ENCODE results near the gene MYL12A.
"Not testable (repeated sequence)": the region's sequence is repeated elsewhere in the genome, so short reads cannot be mapped to it uniquely, and the experiment has no call there.

The MYL12A gene

GRCh38 chr18:3277643-3278213 lies 30.1 kb downstream of the MYL12A start:
- H3K79me1 ChIP-seq (ENCODE audit: low read length); H3K9ac ChIP-seq (ENCODE audit: low read length); H3K4ac ChIP-seq (ENCODE audit: low read depth, low read length); H4K8ac ChIP-seq (ENCODE audit: low read depth, low read length); H3K23ac ChIP-seq (ENCODE audit: low read length); H3K27me3 ChIP-seq (ENCODE audit: insufficient read depth, low read length, poor library complexity); H2BK15ac ChIP-seq (replicated peaks; ENCODE audit: low read depth); H2BK5ac ChIP-seq (ENCODE audit: low read length); H3K36me3 ChIP-seq (ENCODE audit: control insufficient read depth, insufficient read depth, low read length); H3K4me2 ChIP-seq (ENCODE audit: low read length); H2AK5ac ChIP-seq (ENCODE audit: low read length); H3K18ac ChIP-seq (ENCODE audit: low read length); H3K56ac ChIP-seq (ENCODE audit: low read length); H4K5ac ChIP-seq (ENCODE audit: low read length); H3K27ac ChIP-seq (ENCODE audit: low read depth, low read length); H3K79me2 ChIP-seq (ENCODE audit: control insufficient read depth, insufficient read depth, low read length); H3K4me3 ChIP-seq (ENCODE audit: low read length); DNase-seq; H3K4me1 ChIP-seq (ENCODE audit: control insufficient read depth, low read depth, low read length); H2BK120ac ChIP-seq (ENCODE audit: low read depth, low read length): not testable (repeated sequence)
- 100% methylated on average over 3 of the region's 7 CpGs for WGBS (ENCODE audit: extremely low coverage, insufficient coverage, low lambda C conversion rate)

GRCh38 chr18:3279201-3280185 lies 31.9 kb downstream of the MYL12A start:
- Histone ChIP-seq H4K5ac (ENCODE audit: low read length) (no peak overlapping the region), H3K56ac (ENCODE audit: low read length) (no peak overlapping the region), H3K18ac (ENCODE audit: low read length) (no peak overlapping the region), H3K79me1 (ENCODE audit: low read length) (no peaks in the 10 kb centered on the region), H2BK15ac (replicated peaks; ENCODE audit: low read depth) (no peak overlapping the region), H3K4me1 (ENCODE audit: control insufficient read depth, low read depth, low read length) (no peaks in the 10 kb centered on the region), H3K4me2 (ENCODE audit: low read length) (no peak overlapping the region), H3K9ac (ENCODE audit: low read length) (no peak overlapping the region), H2BK120ac (ENCODE audit: low read depth, low read length) (no peak overlapping the region), H3K36me3 (ENCODE audit: control insufficient read depth, insufficient read depth, low read length) (no peaks in the 10 kb centered on the region), H2AK5ac (ENCODE audit: low read length) (no peak overlapping the region), H4K8ac (ENCODE audit: low read depth, low read length) (no peak overlapping the region), H3K79me2 (ENCODE audit: control insufficient read depth, insufficient read depth, low read length) (no peaks in the 10 kb centered on the region), H3K27ac (ENCODE audit: low read depth, low read length) (no peak overlapping the region), H3K27me3 (ENCODE audit: insufficient read depth, low read length, poor library complexity) (no peaks in the 10 kb centered on the region), H2BK5ac (ENCODE audit: low read length) (no peak overlapping the region), H3K4ac (ENCODE audit: low read depth, low read length) (no peak overlapping the region), H3K23ac (ENCODE audit: low read length) (no peak overlapping the region), H3K4me3 (ENCODE audit: low read length) (no peak overlapping the region)
- no CpG with 5 or more reads among the region's 14 CpGs for WGBS (ENCODE audit: extremely low coverage, insufficient coverage, low lambda C conversion rate)
- no peak for DNase-seq

GRCh38 chr18:3281456-3282400 lies 34.1 kb downstream of the MYL12A start:
- WGBS (ENCODE audit: extremely low coverage, insufficient coverage, low lambda C conversion rate), result no CpG with 5 or more reads among the region's 2 CpGs
- Histone ChIP-seq H3K4me3 (ENCODE audit: low read length) (no peak overlapping the region), H3K56ac (ENCODE audit: low read length) (no peak overlapping the region), H3K9ac (ENCODE audit: low read length) (no peak overlapping the region), H3K79me1 (ENCODE audit: low read length) (no peaks in the 10 kb centered on the region), H3K27ac (ENCODE audit: low read depth, low read length) (no peak overlapping the region), H3K23ac (ENCODE audit: low read length) (no peak overlapping the region), H3K4me1 (ENCODE audit: control insufficient read depth, low read depth, low read length) (no peaks in the 10 kb centered on the region), H3K4ac (ENCODE audit: low read depth, low read length) (no peak overlapping the region), H3K36me3 (ENCODE audit: control insufficient read depth, insufficient read depth, low read length) (no peaks in the 10 kb centered on the region), H2BK5ac (ENCODE audit: low read length) (no peak overlapping the region), H3K4me2 (ENCODE audit: low read length) (no peak overlapping the region), H2BK15ac (replicated peaks; ENCODE audit: low read depth) (no peak overlapping the region), H2AK5ac (ENCODE audit: low read length) (no peak overlapping the region), H3K79me2 (ENCODE audit: control insufficient read depth, insufficient read depth, low read length) (no peaks in the 10 kb centered on the region), H3K27me3 (ENCODE audit: insufficient read depth, low read length, poor library complexity) (no peaks in the 10 kb centered on the region), H2BK120ac (ENCODE audit: low read depth, low read length) (no peak overlapping the region), H4K5ac (ENCODE audit: low read length) (no peak overlapping the region), H4K8ac (ENCODE audit: low read depth, low read length) (no peak overlapping the region), H3K18ac (ENCODE audit: low read length) (no peak overlapping the region)
- peak; percentile 79 for DNase-seq

- H3K18ac ChIP-seq (ENCODE audit: low read length), result no peak overlapping the region
- no peak overlapping the region for H3K9ac ChIP-seq (ENCODE audit: low read length)
- no peak overlapping the region for H3K4ac ChIP-seq (ENCODE audit: low read depth, low read length)
- H2AK5ac ChIP-seq (ENCODE audit: low read length), result no peak overlapping the region
- H3K23ac ChIP-seq (ENCODE audit: low read length), result no peak overlapping the region
- no peak overlapping the region for H3K4me2 ChIP-seq (ENCODE audit: low read length)
- H3K4me1 ChIP-seq (ENCODE audit: control insufficient read depth, low read depth, low read length), result no peaks in the 10 kb centered on the region
- H3K36me3 ChIP-seq (ENCODE audit: control insufficient read depth, insufficient read depth, low read length), result no peaks in the 10 kb centered on the region
- H3K4me3 ChIP-seq (ENCODE audit: low read length), result no peak overlapping the region
- no peaks in the 10 kb centered on the region for H3K79me2 ChIP-seq (ENCODE audit: control insufficient read depth, insufficient read depth, low read length)
- no CpG with 5 or more reads among the region's 10 CpGs for WGBS (ENCODE audit: extremely low coverage, insufficient coverage, low lambda C conversion rate)
- H4K5ac ChIP-seq (ENCODE audit: low read length), result no peak overlapping the region
- H3K27me3 ChIP-seq (ENCODE audit: insufficient read depth, low read length, poor library complexity), result no peaks in the 10 kb centered on the region
- no peak for DNase-seq
- no peak overlapping the region for H2BK15ac ChIP-seq (replicated peaks; ENCODE audit: low read depth)
- no peak overlapping the region for H2BK120ac ChIP-seq (ENCODE audit: low read depth, low read length)
- H4K8ac ChIP-seq (ENCODE audit: low read depth, low read length), result no peak overlapping the region
- H3K56ac ChIP-seq (ENCODE audit: low read length), result no peak overlapping the region
- H3K79me1 ChIP-seq (ENCODE audit: low read length), result no peaks in the 10 kb centered on the region
- no peak overlapping the region for H2BK5ac ChIP-seq (ENCODE audit: low read length)
- H3K27ac ChIP-seq (ENCODE audit: low read depth, low read length), result peak overlapping the region; percentile 9
Measured at GRCh38 chr18:3283253-3283863, 35.8 kb downstream of the MYL12A start.

GRCh38 chr18:3283908-3284307 lies 36.3 kb downstream of the MYL12A start:
- H2BK120ac ChIP-seq (ENCODE audit: low read depth, low read length), result no peak overlapping the region
- no peak overlapping the region for H3K4ac ChIP-seq (ENCODE audit: low read depth, low read length)
- H4K5ac ChIP-seq (ENCODE audit: low read length), result no peak overlapping the region
- H3K23ac ChIP-seq (ENCODE audit: low read length), result no peak overlapping the region
- no CpG with 5 or more reads among the region's 7 CpGs for WGBS (ENCODE audit: extremely low coverage, insufficient coverage, low lambda C conversion rate)
- H3K4me1 ChIP-seq (ENCODE audit: control insufficient read depth, low read depth, low read length), result no peaks in the 10 kb centered on the region
- no peak overlapping the region for H3K18ac ChIP-seq (ENCODE audit: low read length)
- no peak for DNase-seq
- no peak overlapping the region for H2AK5ac ChIP-seq (ENCODE audit: low read length)
- H3K36me3 ChIP-seq (ENCODE audit: control insufficient read depth, insufficient read depth, low read length), result no peaks in the 10 kb centered on the region
- no peak overlapping the region for H4K8ac ChIP-seq (ENCODE audit: low read depth, low read length)
- H3K4me3 ChIP-seq (ENCODE audit: low read length), result no peak overlapping the region
- no peak overlapping the region for H3K56ac ChIP-seq (ENCODE audit: low read length)
- no peaks in the 10 kb centered on the region for H3K79me2 ChIP-seq (ENCODE audit: control insufficient read depth, insufficient read depth, low read length)
- H3K27me3 ChIP-seq (ENCODE audit: insufficient read depth, low read length, poor library complexity), result no peaks in the 10 kb centered on the region
- no peak overlapping the region for H3K4me2 ChIP-seq (ENCODE audit: low read length)
- H2BK5ac ChIP-seq (ENCODE audit: low read length), result peak overlapping the region; percentile 27
- no peak overlapping the region for H2BK15ac ChIP-seq (replicated peaks; ENCODE audit: low read depth)
- H3K27ac ChIP-seq (ENCODE audit: low read depth, low read length), result no peak overlapping the region
- peak overlapping the region; percentile 17 for H3K9ac ChIP-seq (ENCODE audit: low read length)
- no peaks in the 10 kb centered on the region for H3K79me1 ChIP-seq (ENCODE audit: low read length)
